Activated CD4-positive, alpha-beta T cell treated with anti-CD3 and anti-CD28 coated beads for 4 hours (primary cell): ENCODE data around the gene TNFRSF8.
A peak's percentile ranks its signal among the peaks of the same experiment; 100 is the strongest.

Experiments
- DNase-seq, 2 donors: peaks; one replicate each; pipeline ENCODE4 v3.0.0-alpha.2; 2020

Gene TNFRSF8

GRCh38 chr1:12064073-12064969 is 1.2 kb downstream of the TNFRSF8 start:
- DNase-seq, result no peak

GRCh38 chr1:12065872-12066271 is 2.8 kb downstream of the TNFRSF8 start:
- no peak for DNase-seq

DNA sequence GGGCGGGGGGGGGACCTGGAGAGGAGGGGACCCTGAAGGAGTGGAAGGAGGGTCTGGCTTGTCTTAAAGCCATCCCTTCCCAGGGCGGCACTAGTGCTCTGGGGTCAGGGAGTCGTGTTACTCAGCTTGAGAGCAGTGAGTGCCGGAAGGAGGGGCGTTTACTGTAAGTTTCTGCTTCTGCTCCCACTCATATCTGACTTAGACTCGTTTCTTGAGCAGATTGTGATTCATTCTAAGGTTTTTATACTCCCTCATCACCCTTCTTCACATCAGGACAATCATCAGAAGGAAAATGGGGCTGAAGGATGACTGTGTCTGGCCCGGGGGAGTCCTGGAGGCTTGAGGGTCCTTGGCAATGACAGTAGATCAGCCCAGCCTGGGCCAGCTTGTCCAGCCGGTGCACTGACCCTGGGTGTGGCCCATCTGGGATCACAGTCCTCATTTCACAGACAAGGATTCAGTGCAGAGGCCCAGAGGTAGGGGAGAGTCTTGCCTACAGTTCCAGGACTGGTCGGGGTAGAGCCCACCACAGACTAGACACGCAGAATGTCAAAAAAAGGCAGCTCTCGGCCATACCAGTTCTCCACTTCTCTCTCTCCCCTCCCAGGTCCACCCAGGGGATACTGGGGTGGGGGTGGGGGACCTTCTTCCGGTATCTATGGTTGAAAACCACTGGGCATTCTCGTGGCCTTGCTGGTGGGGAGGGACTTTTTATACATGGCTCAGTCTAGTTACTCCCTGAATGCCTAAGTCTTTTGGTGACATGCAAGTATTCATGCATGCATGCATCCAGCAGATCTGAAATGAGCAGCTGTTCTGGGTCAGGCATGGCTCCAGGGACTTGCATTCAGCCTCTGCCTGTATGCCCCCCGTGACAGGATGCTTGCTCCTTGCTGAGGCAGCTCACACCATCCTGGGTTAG is 5.1 kb downstream of the TNFRSF8 start:
- DNase-seq, result peak; percentile 28 to 47

DNA sequence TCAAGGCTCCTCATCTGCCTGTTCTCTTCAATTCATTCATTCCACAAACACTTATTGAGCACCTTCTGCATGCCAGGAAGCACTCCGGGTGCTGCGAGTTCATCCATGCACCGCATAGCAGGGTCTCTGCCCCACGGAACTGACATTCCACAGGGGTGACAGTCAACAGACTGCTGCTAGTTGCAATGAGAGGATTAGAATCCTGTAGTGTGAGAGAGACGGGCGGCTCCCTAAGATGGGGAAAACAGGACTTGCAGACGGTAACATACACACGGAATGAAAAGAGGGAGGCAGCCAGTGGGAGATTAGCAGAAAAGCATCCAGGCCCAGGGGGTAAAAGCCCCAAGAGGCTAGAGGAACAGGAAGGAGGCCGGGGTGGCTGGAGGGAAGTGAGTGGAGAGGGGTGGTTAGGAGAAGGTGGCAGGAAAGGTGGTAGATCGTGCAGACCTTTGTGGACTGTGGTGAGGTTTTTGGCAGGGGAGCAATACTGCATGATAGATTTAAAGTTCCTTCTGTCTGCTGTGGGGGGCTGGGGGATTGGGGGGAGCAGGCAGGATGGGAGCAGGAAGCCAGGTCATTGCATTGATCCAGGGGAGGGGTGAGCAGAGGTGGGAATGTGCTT is 6.6 kb downstream of the TNFRSF8 start:
- no peak for DNase-seq

DNA sequence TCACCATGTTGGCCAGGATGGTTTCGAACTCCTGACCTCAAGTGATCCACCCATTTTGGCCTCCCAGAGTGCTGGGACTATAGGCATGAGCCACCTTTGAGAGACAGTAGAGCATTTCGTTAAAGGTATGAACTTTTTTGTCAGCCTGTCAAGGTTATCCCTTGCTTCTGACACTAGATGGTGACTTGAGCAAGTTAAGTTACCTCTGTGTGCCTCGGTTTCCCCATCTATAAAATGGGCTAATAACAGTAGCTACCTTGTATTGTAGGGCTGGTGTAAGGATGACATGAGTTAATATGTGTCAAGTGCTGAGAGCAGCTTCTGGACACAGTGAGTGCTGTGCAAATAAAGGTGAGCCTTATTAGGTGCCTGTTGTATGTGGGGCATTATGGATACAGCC is 8.8 kb downstream of the TNFRSF8 start:
- no peak for DNase-seq

GRCh38 chr1:12072741-12073140 is 9.6 kb downstream of the TNFRSF8 start:
- DNase-seq, result no peak

DNA sequence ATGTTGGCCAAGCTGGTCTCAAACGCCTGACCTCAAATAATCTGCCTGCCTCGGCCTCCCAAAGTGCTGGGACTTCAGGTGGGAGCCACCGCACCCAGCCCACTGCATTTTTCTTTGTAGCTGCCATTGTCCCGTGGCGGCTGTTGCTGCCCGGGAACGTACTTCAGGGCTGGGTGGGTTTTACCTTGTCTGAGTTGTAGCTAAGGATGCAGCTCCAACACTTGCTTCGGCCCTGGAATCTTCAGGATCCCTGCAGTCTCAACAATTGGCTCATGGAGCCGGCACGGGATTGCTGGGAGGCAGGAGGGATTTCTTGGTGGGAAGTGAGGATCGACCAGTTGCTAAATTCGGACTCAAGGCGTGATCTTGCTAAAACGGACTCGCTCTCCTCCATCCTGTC is 10.7 kb downstream of the TNFRSF8 start:
- DNase-seq, result no peak

DNA sequence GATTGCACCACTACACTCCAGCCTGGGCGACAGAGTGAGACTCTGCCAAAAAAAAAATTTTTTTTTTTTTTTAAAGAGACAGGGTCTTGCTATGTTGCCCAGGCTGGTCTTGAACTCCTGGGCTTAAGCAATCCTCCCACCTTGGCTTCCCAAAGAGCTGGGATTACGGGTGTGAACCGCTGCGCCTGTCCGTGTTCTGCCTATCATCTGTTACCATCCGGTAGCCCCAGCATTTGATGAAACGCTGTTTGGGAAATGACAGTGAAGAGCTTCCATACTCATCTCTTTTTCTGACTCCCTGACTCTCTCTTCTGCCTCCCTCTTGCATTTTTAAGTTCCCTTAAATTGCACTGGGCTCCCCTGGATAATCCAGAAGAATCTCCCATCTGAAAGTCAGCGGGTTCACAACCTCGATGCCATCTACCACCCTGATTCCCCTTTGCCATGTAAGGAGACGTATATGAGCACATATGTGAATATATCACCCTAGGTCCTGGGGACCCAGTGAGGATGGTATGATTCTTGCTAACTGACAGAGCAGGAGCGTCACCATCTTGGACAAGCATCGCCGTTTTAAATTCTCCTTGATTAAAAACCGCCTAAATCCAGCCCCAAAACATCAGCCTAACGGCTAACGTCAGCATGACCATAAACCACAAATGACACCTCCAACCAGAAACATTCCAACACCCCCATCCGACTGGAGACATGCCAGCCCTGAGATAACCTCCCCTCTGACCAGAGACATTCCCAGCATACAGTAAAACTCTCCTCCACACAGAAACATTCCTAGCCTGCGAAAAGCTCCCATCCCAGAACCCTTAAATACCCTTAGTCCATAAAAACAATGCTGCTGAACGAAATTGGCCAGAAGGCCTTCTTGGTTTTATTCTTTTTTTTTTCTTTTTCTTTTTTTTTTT is 12.4 kb downstream of the TNFRSF8 start:
- DNase-seq, result no peak

DNA sequence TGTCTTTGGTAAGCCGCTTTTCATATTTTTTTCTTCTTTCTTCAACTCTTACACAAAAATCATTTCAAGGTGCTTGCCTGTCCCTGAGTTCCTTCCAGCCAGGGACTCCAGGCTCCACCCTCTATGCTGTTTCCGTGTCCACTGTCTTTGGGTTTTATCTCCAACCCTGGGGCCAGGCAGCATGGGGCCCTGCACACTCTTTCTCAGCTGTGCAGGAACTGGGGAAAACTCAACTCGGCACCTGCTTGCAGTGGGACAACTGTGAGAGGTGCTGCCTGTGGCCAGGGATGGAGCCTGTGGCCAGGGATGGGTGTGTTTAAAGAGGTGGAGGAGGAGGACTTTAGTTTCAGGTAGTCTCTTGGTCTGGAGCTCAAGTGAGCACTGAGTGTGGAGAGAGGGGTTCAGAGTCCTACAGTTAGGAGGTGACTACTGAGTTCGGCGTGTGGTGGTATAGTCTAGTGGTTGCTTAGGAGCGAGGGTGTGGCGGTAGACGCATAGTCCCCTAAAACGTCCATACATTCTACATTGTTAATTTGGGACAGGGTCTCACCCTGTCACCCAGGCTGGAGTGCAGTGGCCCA is 13.4 kb downstream of the TNFRSF8 start:
- no peak for DNase-seq

DNA sequence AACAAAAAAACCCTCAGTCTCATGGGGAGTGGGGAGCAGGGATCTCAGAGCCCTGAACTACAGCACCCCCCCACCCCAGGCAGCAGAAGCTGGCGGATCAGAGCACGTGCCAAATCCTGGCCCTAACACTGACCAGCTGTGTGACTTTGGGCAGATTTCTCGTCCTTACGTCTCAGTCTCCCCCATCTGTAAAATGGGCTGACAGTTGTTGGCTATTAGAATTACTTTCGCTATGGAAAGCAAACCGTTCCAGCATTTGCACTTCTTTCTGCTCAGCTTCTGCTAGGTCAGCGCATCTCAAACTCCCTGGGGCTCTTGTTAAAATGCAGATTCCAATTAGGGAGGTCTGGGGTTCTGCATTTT is 15.5 kb downstream of the TNFRSF8 start:
- no peak for DNase-seq

GRCh38 chr1:12078938-12079861 is 16.1 kb downstream of the TNFRSF8 start:
- peak; percentile 36 to 38 for DNase-seq

DNA sequence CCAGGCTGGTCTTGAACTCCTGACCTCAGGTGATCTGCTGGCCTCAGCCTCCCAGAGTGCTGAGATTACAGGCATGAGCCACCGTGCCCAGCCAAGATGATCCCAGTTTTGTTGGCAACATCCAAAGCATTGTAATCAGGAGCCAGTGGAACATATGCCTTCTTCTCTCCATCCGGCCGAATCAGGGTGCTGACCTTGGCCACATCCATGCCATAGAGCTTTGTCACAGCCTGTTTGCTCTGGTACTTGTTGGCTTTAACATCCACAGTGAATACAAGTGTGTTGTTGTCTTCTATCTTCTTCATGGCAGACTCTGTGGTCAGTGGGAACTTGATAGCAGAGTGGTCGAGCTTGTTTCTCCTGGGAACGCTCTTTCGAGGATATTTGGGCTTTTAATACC is 17.1 kb downstream of the TNFRSF8 start:
- no peak for DNase-seq

- DNase-seq, result no peak
Observed at GRCh38 chr1:12080773-12081556, 17.9 kb downstream of the TNFRSF8 start.

DNA sequence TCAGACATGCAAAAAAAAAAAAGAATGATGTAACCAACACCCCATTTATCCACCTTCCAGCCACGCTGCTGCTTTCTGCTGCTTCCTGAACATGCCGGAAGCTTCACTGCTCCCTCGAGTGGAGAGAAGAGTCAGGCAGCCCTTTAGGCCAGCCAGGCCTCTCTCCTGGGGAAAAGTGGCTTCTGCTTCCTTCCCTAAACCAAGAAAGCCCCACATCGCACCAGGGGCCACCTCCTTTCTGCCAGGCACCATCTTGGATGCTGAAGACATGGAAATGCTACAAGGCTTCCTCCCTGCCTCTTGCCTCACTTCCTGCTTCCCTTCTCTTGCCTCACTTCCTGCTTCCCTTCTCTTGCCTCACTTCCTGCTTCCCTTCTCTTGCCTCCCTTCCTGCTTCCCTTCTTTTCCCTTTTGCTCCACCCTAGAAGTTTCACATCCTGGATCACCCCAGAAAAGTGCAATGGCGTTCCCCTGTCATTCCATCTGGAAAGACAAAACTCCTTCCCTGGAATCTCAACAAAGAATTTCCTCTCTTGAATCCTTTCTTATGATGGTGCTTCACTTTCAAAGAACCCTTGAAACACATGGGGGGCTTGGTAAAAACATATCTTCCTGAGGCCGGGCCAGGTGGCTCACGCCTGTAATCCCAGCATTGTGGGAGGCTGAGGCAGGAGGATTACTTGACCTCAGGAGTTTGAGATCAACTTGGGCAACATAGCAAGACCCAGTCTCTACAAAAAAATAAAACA is 18.7 kb downstream of the TNFRSF8 start:
- DNase-seq, result no peak

DNA sequence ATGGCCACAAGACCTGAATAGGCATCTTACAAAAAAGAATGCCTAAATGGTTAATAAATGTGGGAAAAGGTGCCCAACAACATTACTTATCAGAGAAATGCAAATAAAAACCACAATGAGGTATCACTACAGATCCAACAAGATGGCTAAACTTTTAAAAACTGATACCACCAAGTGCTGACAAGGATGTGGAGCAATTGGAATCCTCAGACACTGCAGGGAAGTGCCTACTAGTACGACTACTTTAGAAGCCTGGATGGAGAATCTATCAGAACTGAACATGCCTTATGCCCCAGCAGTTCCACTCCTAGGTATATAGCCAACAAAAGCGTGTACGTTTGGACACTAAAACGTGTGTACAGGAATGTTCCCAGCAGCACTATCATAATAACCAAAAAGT is 19.9 kb downstream of the TNFRSF8 start:
- DNase-seq, result no peak

GRCh38 chr1:12083766-12084165 is 20.7 kb downstream of the TNFRSF8 start:
- DNase-seq, result no peak

- DNase-seq, result no peak
Observed at GRCh38 chr1:12085643-12086260, 22.6 kb downstream of the TNFRSF8 start.

DNA sequence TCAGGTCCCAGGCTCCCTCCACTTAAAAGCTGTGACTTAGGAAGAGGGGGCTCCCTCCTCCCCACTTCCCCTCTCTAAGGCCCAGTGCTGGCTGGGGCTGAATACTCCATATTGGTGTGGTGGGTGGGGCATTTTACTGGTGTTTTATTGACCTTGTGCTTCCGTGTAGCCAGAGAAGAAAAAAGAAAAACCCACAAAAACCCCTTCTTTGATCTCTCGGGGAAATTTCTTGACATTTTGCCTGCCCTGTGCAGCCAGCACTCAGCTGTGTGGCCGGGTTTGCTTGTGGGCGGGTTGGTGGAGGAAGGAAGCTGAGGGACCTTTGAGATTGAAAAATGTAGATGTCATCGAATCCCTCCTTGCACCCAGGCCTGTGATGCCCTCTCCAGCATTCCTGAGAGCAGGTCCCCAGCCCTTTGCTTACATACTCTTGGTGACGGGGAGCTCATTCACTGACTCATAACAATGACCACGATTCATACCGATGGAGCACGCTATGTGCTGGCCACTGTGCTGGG is 24.8 kb downstream of the TNFRSF8 start:
- DNase-seq, result peak; percentile 40 to 45
